Measurements from ENCODE around the gene PTPN6.

The PTPN6 gene

DNA sequence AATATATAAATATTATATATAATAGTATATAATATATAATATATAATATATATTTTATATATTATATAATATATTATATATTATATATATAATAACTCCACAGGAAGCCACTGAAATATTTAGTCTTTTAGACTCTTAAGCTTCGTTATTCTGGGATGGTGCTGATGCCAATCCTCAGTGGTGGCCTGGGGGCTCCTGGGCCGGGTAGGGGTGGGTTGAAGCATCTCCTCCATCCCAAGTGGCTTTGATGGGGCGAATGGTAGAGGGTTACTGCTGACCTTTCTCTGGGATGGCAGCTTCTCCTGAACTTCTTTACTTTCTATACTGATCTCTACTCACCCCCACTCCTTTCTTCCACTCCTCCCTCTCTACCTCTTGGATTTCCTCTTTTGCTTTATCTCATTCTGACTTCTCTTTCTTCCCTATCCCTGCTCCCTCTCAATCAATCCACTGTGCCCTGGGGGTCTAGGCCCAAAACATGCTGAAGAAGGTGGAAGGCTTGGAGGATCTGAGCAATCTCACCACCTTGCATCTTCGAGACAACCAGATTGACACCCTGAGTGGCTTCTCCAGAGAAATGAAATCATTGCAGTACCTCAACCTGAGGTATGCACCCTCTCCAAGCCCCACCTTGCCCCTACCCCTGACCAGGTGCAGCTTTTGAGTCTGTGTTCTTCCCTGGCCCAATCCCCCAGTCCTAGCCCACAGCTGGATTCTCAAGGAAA, 41.6 kb upstream of the PTPN6 start:
- TF ChIP-seq, protein P1, sequence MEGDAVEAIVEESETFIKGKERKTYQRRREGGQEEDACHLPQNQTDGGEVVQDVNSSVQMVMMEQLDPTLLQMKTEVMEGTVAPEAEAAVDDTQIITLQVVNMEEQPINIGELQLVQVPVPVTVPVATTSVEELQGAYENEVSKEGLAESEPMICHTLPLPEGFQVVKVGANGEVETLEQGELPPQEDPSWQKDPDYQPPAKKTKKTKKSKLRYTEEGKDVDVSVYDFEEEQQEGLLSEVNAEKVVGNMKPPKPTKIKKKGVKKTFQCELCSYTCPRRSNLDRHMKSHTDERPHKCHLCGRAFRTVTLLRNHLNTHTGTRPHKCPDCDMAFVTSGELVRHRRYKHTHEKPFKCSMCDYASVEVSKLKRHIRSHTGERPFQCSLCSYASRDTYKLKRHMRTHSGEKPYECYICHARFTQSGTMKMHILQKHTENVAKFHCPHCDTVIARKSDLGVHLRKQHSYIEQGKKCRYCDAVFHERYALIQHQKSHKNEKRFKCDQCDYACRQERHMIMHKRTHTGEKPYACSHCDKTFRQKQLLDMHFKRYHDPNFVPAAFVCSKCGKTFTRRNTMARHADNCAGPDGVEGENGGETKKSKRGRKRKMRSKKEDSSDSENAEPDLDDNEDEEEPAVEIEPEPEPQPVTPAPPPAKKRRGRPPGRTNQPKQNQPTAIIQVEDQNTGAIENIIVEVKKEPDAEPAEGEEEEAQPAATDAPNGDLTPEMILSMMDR (IDR thresholded peaks at IDR 0.05; ENCODE audit: borderline replicate concordance, insufficient read depth, low read depth, low read length), result no peak
- H3K4me3 ChIP-seq (ENCODE audit: low read depth, low read length), result no peak overlapping the region

DNA sequence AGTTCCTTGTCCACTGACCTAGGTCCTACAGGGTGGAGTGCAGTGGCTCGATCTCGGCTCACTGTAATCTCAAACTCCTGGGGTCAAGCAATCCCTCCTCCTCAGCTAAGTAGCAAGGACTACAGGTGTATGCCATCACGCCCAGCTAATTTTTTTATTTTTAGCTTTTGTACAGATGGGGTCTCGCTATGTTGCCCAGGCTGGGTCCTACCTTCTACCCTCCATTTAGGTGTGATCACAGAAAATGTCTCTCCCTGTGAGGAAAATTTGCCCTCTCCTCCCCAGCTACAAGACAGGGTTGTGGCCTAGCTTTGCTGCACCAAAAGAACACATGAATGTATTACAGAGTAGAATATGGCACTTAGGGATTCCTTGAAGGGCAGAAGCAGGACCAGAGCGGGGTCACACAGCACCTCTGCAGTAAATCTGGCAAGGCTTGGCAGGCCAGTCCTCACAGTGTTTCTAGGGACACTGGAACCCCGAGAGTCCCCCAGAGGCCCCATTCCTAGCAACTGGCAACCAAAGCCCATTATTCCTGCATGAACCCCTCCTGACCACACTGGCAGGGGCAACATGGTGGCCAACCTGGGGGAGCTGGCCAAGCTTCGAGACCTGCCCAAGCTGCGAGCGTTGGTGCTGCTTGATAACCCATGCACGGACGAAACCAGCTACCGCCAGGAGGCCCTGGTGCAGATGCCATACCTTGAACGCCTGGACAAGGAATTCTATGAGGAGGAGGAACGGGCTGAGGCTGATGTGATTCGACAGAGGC, 38.8 kb upstream of the PTPN6 start:
- TF ChIP-seq, protein P1 (IDR thresholded peaks at IDR 0.05; ENCODE audit: borderline replicate concordance, insufficient read depth, low read depth, low read length), result no peak
- H3K4me3 ChIP-seq (ENCODE audit: low read depth, low read length), result no peak overlapping the region

DNA sequence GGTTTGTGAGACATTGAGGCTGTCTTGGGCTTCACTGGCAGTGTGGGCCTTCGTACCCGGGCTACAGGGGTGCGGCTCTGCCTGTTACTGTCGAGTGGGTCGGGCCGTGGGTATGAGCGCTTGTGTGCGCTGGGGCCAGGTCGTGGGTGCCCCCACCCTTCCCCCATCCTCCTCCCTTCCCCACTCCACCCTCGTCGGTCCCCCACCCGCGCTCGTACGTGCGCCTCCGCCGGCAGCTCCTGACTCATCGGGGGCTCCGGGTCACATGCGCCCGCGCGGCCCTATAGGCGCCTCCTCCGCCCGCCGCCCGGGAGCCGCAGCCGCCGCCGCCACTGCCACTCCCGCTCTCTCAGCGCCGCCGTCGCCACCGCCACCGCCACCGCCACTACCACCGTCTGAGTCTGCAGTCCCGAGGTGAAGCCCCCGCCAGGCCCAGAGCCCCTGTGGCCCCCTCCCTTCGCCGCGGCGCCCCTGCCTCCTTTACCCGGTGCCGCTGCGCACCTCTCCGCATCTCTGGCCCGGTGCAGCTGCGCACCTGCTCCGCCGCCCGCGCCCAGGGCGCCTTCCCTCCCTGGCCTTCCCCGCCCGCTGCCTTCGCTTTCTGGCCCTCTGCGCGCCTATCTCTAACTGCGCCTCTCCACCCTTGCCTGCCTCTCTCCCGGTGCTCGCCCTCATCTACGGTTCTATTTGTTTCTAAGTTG, 36.8 kb upstream of the PTPN6 start, which contains the start of gene ENO2:
TSS of gene ENO2 (plus strand) at position 335 of the 701 bp plus-strand sequence. CDS start 1,253 bp downstream, outside the sequence.
- TF ChIP-seq, protein P1 (IDR thresholded peaks at IDR 0.05; ENCODE audit: borderline replicate concordance, insufficient read depth, low read depth, low read length), result no peak
- H3K4me3 ChIP-seq (ENCODE audit: low read depth, low read length), result peak within 1 kb of the TSS; percentile 78

DNA sequence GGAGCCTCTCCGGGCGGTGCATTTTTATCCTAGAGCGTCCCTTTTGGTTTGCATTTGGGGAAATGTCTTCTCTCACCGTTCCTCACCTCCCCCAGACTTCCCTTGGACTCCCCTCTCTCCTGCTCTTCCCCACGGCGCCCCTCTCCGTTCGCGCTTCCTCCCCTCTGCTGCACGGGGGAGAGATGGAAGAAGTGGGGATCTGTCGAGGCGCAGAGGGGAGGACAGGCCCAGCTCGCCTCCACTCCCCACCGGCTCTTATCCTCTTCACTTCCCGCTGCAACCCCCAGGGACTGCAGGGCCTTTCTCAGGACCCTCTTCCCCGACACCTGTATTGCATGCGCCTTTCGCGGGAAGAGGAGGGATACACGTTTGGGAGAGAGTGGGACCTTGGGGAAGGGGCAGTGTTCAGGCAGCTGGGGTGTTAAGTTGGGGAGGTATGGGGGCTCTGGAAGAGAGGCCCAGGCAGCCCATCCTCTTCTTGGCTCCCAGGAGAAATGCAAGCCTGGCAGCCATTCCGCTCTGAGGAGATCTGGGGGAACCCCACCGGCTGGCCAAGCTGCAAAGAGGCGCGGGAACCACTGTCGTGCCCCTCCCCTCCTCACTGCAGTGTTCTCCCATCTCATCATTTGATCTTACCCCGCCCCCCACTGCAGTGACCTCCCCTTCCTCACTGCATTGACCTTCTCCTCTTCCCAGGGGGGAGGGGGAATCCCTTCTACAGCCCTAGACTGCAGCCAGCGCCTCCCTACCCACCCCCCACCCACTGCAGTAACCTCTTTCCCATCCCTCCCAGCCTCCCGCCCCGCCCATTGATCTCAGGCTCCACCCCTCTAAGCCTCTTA, 36.0 kb upstream of the PTPN6 start:
- H3K4me3 ChIP-seq (ENCODE audit: low read depth, low read length), result peak overlapping the region; percentile 78
- TF ChIP-seq, protein P1 (IDR thresholded peaks at IDR 0.05; ENCODE audit: borderline replicate concordance, insufficient read depth, low read depth, low read length), result no peak

DNA sequence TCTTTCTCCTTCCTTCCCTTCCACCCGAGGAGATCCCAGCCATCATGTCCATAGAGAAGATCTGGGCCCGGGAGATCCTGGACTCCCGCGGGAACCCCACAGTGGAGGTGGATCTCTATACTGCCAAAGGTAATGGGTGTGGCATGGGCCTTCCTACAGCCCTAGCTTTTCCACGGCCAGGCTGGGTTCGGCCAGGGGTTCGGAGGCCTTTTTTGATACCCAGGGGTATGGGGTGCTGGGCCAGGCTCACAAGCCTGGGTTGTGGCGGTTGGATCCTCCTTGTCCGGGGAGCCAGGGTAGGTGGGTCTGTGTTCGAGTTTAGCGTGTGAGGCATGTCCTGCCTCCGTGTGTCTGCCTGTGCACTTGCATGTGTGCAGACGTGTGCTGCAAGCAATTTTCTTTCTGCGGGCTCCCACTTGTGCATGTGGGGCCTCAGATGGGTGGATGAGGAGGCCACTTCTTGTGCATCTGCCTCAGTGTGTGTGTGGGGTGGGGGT, 35.3 kb upstream of the PTPN6 start:
- H3K4me3 ChIP-seq (ENCODE audit: low read depth, low read length), result no peak overlapping the region
- TF ChIP-seq, protein P1 (IDR thresholded peaks at IDR 0.05; ENCODE audit: borderline replicate concordance, insufficient read depth, low read depth, low read length), result no peak

DNA sequence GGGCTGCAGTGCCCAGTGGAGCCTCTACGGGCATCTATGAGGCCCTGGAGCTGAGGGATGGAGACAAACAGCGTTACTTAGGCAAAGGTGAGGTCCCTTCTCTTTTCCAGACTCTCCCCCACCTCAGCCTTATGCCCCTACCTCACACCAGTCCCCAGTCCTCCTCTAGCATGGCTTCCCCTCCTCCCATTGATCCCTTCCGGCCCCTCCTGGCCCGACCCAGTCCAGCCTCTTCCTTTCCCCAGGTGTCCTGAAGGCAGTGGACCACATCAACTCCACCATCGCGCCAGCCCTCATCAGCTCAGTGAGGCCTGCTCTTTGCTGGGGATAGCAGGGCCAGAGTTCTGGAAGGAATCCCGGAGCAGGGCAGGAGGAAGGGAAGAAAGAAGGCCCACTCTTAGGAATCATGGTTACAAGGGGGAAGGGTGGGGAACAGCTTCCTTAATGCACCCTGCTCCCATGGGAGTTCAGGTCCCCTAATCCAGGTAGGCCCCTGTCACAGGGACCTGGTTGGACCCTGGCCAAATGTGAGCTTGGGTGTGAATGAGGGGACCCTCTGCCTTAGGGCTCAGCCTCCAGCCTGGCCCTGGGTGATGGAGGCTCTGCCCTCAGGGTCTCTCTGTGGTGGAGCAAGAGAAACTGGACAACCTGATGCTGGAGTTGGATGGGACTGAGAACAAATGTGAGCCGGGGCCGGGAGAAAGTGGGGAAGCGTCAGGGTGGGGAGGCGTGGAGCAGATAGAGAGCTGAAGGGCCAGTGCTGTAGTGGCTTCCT, 34.5 kb upstream of the PTPN6 start:
- no peak overlapping the region for H3K4me3 ChIP-seq (ENCODE audit: low read depth, low read length)

More for the DNA sequence above, 34.5 kb upstream of the PTPN6 start:
- TF ChIP-seq, protein P1 (IDR thresholded peaks at IDR 0.05; ENCODE audit: borderline replicate concordance, insufficient read depth, low read depth, low read length), result no peak
